Measurements from ENCODE around the gene MME. TPM values are rescaled to one million over a fixed set of nuclear protein-coding genes. Genes with fewer than 3 reads are reported as not detected.

Gene MME
- total and polyA plus RNA-seq, 4 donors: 4.1 to 20.7 (median 9.5) TPM

DNA sequence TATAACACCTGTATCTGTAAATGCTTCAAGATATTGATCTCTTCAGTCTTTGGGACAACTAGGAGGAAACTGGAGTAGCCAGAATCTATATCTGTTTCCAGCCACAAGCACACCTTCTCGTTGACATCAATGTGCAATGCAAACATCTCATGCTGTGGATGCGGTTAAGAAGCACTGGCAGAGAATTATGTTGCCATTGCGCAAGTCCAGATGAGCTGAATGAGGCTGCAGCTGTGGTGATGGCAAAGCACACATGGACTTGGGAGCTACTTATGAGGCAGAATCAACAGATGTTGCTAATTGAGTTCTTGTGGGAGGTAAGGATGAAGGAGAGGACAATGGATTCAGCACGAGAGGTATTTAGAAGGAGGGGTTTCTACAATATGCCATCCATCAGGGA lies 122.5 kb downstream of the MME start:
- no peak overlapping the region for H3K4me3 ChIP-seq (ENCODE audit: low read depth in 1 of 3, low read length in 3 of 3)
- no peak for TF ChIP-seq HNF4A (conservative IDR thresholded peaks at IDR 0.05)
- H3K36me3 ChIP-seq (ENCODE audit: control insufficient read depth in 4 of 4, insufficient read depth in 3 of 4, low read depth in 1 of 4, low read length in 3 of 4): no peaks in the 10 kb centered on the region
- no peak overlapping the region for H3K9ac ChIP-seq (ENCODE audit: low read depth in 1 of 2, low read length in 2 of 2)
- no peaks in the 10 kb centered on the region for H3K27me3 ChIP-seq (ENCODE audit: control insufficient read depth in 4 of 4, insufficient read depth in 4 of 4, low read length in 3 of 4)
- H3K4me1 ChIP-seq (ENCODE audit: control insufficient read depth in 4 of 4, insufficient read depth in 4 of 4, low read length in 3 of 4): no peaks in the 10 kb centered on the region
- DNase-seq (ENCODE audit: low spot score): no peak
- H3K9me3 ChIP-seq (ENCODE audit: control insufficient read depth in 4 of 4, low read length in 3 of 4): no peaks in the 10 kb centered on the region
- no peak overlapping the region for H3K27ac ChIP-seq (ENCODE audit: low read depth in 1 of 2, low read length in 2 of 2)
- whole genome bisulfite sequencing: 76% methylated on average over 4 of the region's 4 CpGs

DNA sequence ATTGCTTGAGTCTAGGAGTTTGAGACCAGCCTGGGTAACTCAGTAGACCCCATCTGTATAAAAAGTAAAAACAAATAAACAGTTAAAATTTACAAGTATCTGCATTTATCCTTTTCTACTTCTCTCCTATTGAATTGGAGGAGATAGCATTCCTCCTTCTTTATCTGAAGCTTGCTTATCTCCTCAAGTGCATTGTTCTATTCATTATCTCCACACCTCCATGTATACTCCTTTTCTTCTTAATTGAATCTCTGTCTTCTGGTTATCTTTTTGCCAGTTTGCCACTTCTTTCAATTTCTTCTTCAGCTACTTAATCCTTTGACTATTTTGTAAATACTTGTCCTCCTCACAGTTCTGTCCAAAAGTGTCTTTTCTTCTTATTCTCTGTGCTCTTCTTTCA lies 124.7 kb downstream of the MME start:
- Histone ChIP-seq H3K36me3 (ENCODE audit: control insufficient read depth in 4 of 4, insufficient read depth in 3 of 4, low read depth in 1 of 4, low read length in 3 of 4) (no peaks in the 10 kb centered on the region), H3K27ac (ENCODE audit: low read depth in 1 of 2, low read length in 2 of 2) (no peak overlapping the region), H3K9ac (ENCODE audit: low read depth in 1 of 2, low read length in 2 of 2) (no peak overlapping the region), H3K27me3 (ENCODE audit: control insufficient read depth in 4 of 4, insufficient read depth in 4 of 4, low read length in 3 of 4) (no peaks in the 10 kb centered on the region), H3K4me1 (ENCODE audit: control insufficient read depth in 4 of 4, insufficient read depth in 4 of 4, low read length in 3 of 4) (no peaks in the 10 kb centered on the region), H3K4me3 (ENCODE audit: low read depth in 1 of 3, low read length in 3 of 3) (no peak overlapping the region), H3K9me3 (ENCODE audit: control insufficient read depth in 4 of 4, low read length in 3 of 4) (no peaks in the 10 kb centered on the region)
- no peak for DNase-seq (ENCODE audit: low spot score)
- TF ChIP-seq SP1 (IDR thresholded peaks at IDR 0.05): no peak
- no peak for TF ChIP-seq TAF1 (conservative IDR thresholded peaks at IDR 0.05)
- TF ChIP-seq, protein P1, sequence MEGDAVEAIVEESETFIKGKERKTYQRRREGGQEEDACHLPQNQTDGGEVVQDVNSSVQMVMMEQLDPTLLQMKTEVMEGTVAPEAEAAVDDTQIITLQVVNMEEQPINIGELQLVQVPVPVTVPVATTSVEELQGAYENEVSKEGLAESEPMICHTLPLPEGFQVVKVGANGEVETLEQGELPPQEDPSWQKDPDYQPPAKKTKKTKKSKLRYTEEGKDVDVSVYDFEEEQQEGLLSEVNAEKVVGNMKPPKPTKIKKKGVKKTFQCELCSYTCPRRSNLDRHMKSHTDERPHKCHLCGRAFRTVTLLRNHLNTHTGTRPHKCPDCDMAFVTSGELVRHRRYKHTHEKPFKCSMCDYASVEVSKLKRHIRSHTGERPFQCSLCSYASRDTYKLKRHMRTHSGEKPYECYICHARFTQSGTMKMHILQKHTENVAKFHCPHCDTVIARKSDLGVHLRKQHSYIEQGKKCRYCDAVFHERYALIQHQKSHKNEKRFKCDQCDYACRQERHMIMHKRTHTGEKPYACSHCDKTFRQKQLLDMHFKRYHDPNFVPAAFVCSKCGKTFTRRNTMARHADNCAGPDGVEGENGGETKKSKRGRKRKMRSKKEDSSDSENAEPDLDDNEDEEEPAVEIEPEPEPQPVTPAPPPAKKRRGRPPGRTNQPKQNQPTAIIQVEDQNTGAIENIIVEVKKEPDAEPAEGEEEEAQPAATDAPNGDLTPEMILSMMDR (IDR thresholded peaks at IDR 0.05; ENCODE audit: low read depth, low read length, missing input control): no peak
- TF ChIP-seq HNF4G (IDR thresholded peaks at IDR 0.05): no peak
- no peak for TF ChIP-seq RAD21 (IDR thresholded peaks at IDR 0.05)
- no peak for TF ChIP-seq HNF4A (conservative IDR thresholded peaks at IDR 0.05)
- TF ChIP-seq, protein P2, sequence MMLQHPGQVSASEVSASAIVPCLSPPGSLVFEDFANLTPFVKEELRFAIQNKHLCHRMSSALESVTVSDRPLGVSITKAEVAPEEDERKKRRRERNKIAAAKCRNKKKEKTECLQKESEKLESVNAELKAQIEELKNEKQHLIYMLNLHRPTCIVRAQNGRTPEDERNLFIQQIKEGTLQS (IDR thresholded peaks at IDR 0.05): no peak
- no peak for TF ChIP-seq RXRA (IDR thresholded peaks at IDR 0.05)
- TF ChIP-seq, protein P3, sequence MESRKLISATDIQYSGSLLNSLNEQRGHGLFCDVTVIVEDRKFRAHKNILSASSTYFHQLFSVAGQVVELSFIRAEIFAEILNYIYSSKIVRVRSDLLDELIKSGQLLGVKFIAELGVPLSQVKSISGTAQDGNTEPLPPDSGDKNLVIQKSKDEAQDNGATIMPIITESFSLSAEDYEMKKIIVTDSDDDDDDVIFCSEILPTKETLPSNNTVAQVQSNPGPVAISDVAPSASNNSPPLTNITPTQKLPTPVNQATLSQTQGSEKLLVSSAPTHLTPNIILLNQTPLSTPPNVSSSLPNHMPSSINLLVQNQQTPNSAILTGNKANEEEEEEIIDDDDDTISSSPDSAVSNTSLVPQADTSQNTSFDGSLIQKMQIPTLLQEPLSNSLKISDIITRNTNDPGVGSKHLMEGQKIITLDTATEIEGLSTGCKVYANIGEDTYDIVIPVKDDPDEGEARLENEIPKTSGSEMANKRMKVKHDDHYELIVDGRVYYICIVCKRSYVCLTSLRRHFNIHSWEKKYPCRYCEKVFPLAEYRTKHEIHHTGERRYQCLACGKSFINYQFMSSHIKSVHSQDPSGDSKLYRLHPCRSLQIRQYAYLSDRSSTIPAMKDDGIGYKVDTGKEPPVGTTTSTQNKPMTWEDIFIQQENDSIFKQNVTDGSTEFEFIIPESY (IDR thresholded peaks at IDR 0.05): no peak
- TF ChIP-seq, protein P4, sequence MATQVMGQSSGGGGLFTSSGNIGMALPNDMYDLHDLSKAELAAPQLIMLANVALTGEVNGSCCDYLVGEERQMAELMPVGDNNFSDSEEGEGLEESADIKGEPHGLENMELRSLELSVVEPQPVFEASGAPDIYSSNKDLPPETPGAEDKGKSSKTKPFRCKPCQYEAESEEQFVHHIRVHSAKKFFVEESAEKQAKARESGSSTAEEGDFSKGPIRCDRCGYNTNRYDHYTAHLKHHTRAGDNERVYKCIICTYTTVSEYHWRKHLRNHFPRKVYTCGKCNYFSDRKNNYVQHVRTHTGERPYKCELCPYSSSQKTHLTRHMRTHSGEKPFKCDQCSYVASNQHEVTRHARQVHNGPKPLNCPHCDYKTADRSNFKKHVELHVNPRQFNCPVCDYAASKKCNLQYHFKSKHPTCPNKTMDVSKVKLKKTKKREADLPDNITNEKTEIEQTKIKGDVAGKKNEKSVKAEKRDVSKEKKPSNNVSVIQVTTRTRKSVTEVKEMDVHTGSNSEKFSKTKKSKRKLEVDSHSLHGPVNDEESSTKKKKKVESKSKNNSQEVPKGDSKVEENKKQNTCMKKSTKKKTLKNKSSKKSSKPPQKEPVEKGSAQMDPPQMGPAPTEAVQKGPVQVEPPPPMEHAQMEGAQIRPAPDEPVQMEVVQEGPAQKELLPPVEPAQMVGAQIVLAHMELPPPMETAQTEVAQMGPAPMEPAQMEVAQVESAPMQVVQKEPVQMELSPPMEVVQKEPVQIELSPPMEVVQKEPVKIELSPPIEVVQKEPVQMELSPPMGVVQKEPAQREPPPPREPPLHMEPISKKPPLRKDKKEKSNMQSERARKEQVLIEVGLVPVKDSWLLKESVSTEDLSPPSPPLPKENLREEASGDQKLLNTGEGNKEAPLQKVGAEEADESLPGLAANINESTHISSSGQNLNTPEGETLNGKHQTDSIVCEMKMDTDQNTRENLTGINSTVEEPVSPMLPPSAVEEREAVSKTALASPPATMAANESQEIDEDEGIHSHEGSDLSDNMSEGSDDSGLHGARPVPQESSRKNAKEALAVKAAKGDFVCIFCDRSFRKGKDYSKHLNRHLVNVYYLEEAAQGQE (IDR thresholded peaks at IDR 0.05): no peak

Data from liver (tissue), 9 donors.